HG02763 (cell line): ENCODE results near the gene ABCB8.
"Not testable (repeated sequence)": the region's sequence is repeated elsewhere in the genome, so short reads cannot be mapped to it uniquely, and the experiment has no call there.

Experiments used
- ATAC-seq: cut with Tn5 transposase; IDR thresholded peaks from one replicate; pipeline ENCODE4 v1.9.1; 2021; ENCODE audit warnings: mild to moderate bottlenecking, moderate library complexity; ENCODE audit not compliant: unreplicated experiment

The ABCB8 gene

GRCh38 chr7:150997817-150998216 lies 30.4 kb upstream of the ABCB8 start:
- no peak for ATAC-seq

GRCh38 chr7:150998341-150998740 lies 29.9 kb upstream of the ABCB8 start:
- no peak for ATAC-seq

- no peak for ATAC-seq
Observed at GRCh38 chr7:150999001-150999400, 29.2 kb upstream of the ABCB8 start.

- no peak for ATAC-seq
Observed at GRCh38 chr7:150999497-151000230, 28.6 kb upstream of the ABCB8 start.

GRCh38 chr7:151000897-151001495 lies 27.3 kb upstream of the ABCB8 start:
- ATAC-seq = no peak

- no peak for ATAC-seq
Observed at GRCh38 chr7:151001546-151001945, 26.7 kb upstream of the ABCB8 start.

GRCh38 chr7:151003572-151003971 lies 24.7 kb upstream of the ABCB8 start:
- ATAC-seq = no peak

GRCh38 chr7:151005566-151005965 lies 22.7 kb upstream of the ABCB8 start:
- no peak for ATAC-seq

GRCh38 chr7:151006590-151007300 lies 21.5 kb upstream of the ABCB8 start:
- ATAC-seq = no peak

GRCh38 chr7:151007469-151007898 lies 20.8 kb upstream of the ABCB8 start:
- no peak for ATAC-seq

GRCh38 chr7:151008143-151008510 lies 20.1 kb upstream of the ABCB8 start:
- ATAC-seq = no peak

GRCh38 chr7:151008511-151009323 lies 19.5 kb upstream of the ABCB8 start:
- no peak for ATAC-seq

GRCh38 chr7:151009327-151010036 lies 18.8 kb upstream of the ABCB8 start:
- ATAC-seq = no peak

GRCh38 chr7:151010037-151010306 lies 18.3 kb upstream of the ABCB8 start:
- ATAC-seq = no peak

- no peak for ATAC-seq
Observed at GRCh38 chr7:151010307-151011096, 17.7 kb upstream of the ABCB8 start.

GRCh38 chr7:151011097-151011409 lies 17.2 kb upstream of the ABCB8 start:
- no peak for ATAC-seq

- ATAC-seq = not testable (repeated sequence)
Observed at GRCh38 chr7:151011616-151012015, 16.6 kb upstream of the ABCB8 start.

GRCh38 chr7:151012031-151012692 lies 16.1 kb upstream of the ABCB8 start:
- ATAC-seq = no peak

GRCh38 chr7:151012911-151013347 lies 15.3 kb upstream of the ABCB8 start:
- ATAC-seq = no peak

GRCh38 chr7:151013356-151013732 lies 14.9 kb upstream of the ABCB8 start:
- ATAC-seq = no peak
